HG03342 (cell line): ENCODE results near the gene SEC24B.

Experiments
- ATAC-seq: cut with Tn5 transposase; IDR thresholded peaks from one replicate; pipeline ENCODE4 v1.9.1; 2021; ENCODE audit warnings: mild to moderate bottlenecking, moderate library complexity; ENCODE audit not compliant: unreplicated experiment

The SEC24B gene

GRCh38 chr4:109433205-109434006 is at the start of gene SEC24B:
TSS of gene SEC24B (plus strand) at chr4:109433815. CDS start at chr4:109433870, 55 bp downstream.
- peak; percentile 91 for ATAC-seq

- no peak for ATAC-seq
These were observed 49.8 kb upstream of the SEC24B start for GRCh38 chr4:109383823-109384222.

GRCh38 chr4:109385260-109385659 is 48.4 kb upstream of the SEC24B start:
- no peak for ATAC-seq

GRCh38 chr4:109389369-109390114 is 44.1 kb upstream of the SEC24B start:
- peak; percentile 60 for ATAC-seq

GRCh38 chr4:109390115-109390768 is 43.4 kb upstream of the SEC24B start:
- peak; percentile 45 for ATAC-seq

- ATAC-seq: no peak
These were observed 37.9 kb upstream of the SEC24B start for GRCh38 chr4:109395694-109396093.

- ATAC-seq: no peak
These were observed 34.7 kb upstream of the SEC24B start for GRCh38 chr4:109398928-109399327.

GRCh38 chr4:109406337-109406931 is 27.2 kb upstream of the SEC24B start:
- peak; percentile 89 for ATAC-seq

- no peak for ATAC-seq
These were observed 26.4 kb upstream of the SEC24B start for GRCh38 chr4:109407027-109407737.

- no peak for ATAC-seq
These were observed 24.9 kb upstream of the SEC24B start for GRCh38 chr4:109408711-109409110.

GRCh38 chr4:109410226-109410625 is 23.4 kb upstream of the SEC24B start:
- ATAC-seq: no peak

- no peak for ATAC-seq
These were observed 22.8 kb upstream of the SEC24B start for GRCh38 chr4:109410776-109411175.

GRCh38 chr4:109411964-109412363 is 21.7 kb upstream of the SEC24B start:
- no peak for ATAC-seq

GRCh38 chr4:109412776-109413175 is 20.8 kb upstream of the SEC24B start:
- ATAC-seq: no peak

GRCh38 chr4:109414938-109415337 is 18.7 kb upstream of the SEC24B start:
- no peak for ATAC-seq

- ATAC-seq: no peak
These were observed 15.0 kb upstream of the SEC24B start for GRCh38 chr4:109418588-109418987.

GRCh38 chr4:109419679-109420078 is 13.9 kb upstream of the SEC24B start:
- ATAC-seq: no peak

- ATAC-seq: no peak
These were observed 9.3 kb upstream of the SEC24B start for GRCh38 chr4:109424093-109424841.

GRCh38 chr4:109425405-109425804 is 8.2 kb upstream of the SEC24B start:
- no peak for ATAC-seq

- ATAC-seq: no peak
These were observed 4.1 kb upstream of the SEC24B start for GRCh38 chr4:109429545-109429944.
